Mucosa of descending colon (tissue), 3 donors: ENCODE results near the gene CSNK1G1. TPM values are rescaled to one million over a fixed set of nuclear protein-coding genes. Genes with fewer than 3 reads are reported as not detected.
"Not testable (repeated sequence)": the region's sequence is repeated elsewhere in the genome, so short reads cannot be mapped to it uniquely, and the experiment has no call there.

ENCODE experiments used
- ATAC-seq: fragments of 200-7000 bp; cut with Tn5 transposase; one replicate; pipeline ENCODE4 v1.9.1; 2020; ENCODE audit warnings: mild to moderate bottlenecking, moderate library complexity
- DNase-seq, 3 donors: peaks; one replicate each; pipeline ENCODE4 v3.0.0-alpha.2; 2020
- H3K36me3 ChIP-seq: fragments of 200-600 bp; one replicate; pipeline ENCODE4 v1.8.0; 2021; ENCODE audit warnings: low read depth, mild to moderate bottlenecking
- H3K4me1 ChIP-seq: fragments of 200-600 bp; one replicate; pipeline ENCODE4 v1.8.0; 2021; ENCODE audit warnings: low read depth, mild to moderate bottlenecking
- H3K4me3 ChIP-seq: fragments of 200-600 bp; one replicate; pipeline ENCODE4 v1.8.0; 2021; ENCODE audit warnings: mild to moderate bottlenecking
- H3K9me3 ChIP-seq: fragments of 200-600 bp; one replicate; pipeline ENCODE4 v1.8.0; 2021; ENCODE audit warnings: mild to moderate bottlenecking
- CTCF ChIP-seq: fragments of 200-600 bp; IDR thresholded peaks from one replicate; pipeline ENCODE4 v1.8.0; 2022; ENCODE audit warnings: antibody characterized with exemption, mild to moderate bottlenecking
- intact Hi-C, 2 donors: fragments of 100-400 bp; cut with DNase I in 1 of 2; cut with micrococcal nuclease in 1 of 2; formaldehyde crosslinking; loops; one replicate each; pipeline versions ENCODE4 v1.11.0 to v1.11.1; 2022; cut with DNase I, micrococcal nuclease
- total RNA-seq, 3 donors: library from RNA; stranded (reverse); fragmentation: NEBNext Ultra II Directional in 2 of 3; extraction: Animal tissue kit (Norgen Biotek cat#: 25700) in 2 of 3; gene quantifications; one replicate each; pipeline versions ENCODE4 v1.2.1 to v1.2.4, GENCODE V29; 2021 to 2023
- donor health status: DM: no; HTN: no; CAD: no; lungs with moderate emphysema.
- donor health status: DM: no; HTN: no; CAD: no.
- donor health status: DM: no; HTN: yes; CAD: no.

Gene CSNK1G1
- total RNA-seq, 3 donors from 2014 or later, result 19.1 to 22.3 (median 22.3) TPM

- Histone ChIP-seq H3K4me3 (no peak overlapping the region), H3K9me3 (no peaks in the 10 kb centered on the region), H3K36me3 (no peaks in the 10 kb centered on the region), H3K4me1 (no peaks in the 10 kb centered on the region)
- ATAC-seq (no peak), DNase-seq (no peak)
- no peak for TF ChIP-seq CTCF
- intact Hi-C loops, result no loop called here
These were observed 88.5 kb downstream of the CSNK1G1 start for GRCh38 chr15:64267331-64267973.

- H3K4me1 ChIP-seq, H3K4me3 ChIP-seq, H3K36me3 ChIP-seq, DNase-seq, H3K9me3 ChIP-seq, ATAC-seq, intact Hi-C loops: not testable (repeated sequence)
These were observed 90.8 kb downstream of the CSNK1G1 start for GRCh38 chr15:64265188-64265587.

- ATAC-seq, result no peak
- intact Hi-C loops, result no loop called here
- no peak for TF ChIP-seq CTCF
These were observed 91.5 kb downstream of the CSNK1G1 start for GRCh38 chr15:64264502-64264901.

GRCh38 chr15:64263567-64263966 is 92.4 kb downstream of the CSNK1G1 start:
- intact Hi-C loops, result no loop called here
- Histone ChIP-seq H3K4me1 (no peaks in the 10 kb centered on the region), H3K9me3 (no peaks in the 10 kb centered on the region), H3K36me3 (no peaks in the 10 kb centered on the region), H3K4me3 (no peak overlapping the region)
- no peak for TF ChIP-seq CTCF
- DNase-seq (no peak), ATAC-seq (no peak)

More at GRCh38 chr15:64264502-64264901, 91.5 kb downstream of the CSNK1G1 start:
- DNase-seq, result no peak
- Histone ChIP-seq H3K36me3 (no peaks in the 10 kb centered on the region), H3K4me1 (no peaks in the 10 kb centered on the region), H3K9me3 (no peaks in the 10 kb centered on the region), H3K4me3 (no peak overlapping the region)

- intact Hi-C loops, result no loop called here
- TF ChIP-seq CTCF, result no peak
- Histone ChIP-seq H3K4me1 (no peaks in the 10 kb centered on the region), H3K9me3 (no peaks in the 10 kb centered on the region), H3K36me3 (no peaks in the 10 kb centered on the region), H3K4me3 (no peak overlapping the region)
- DNase-seq (no peak), ATAC-seq (no peak)
These were observed 99.9 kb downstream of the CSNK1G1 start for GRCh38 chr15:64256051-64256450.

GRCh38 chr15:64251658-64252057 is 104.3 kb downstream of the CSNK1G1 start:
- H3K36me3 ChIP-seq, result no peaks in the 10 kb centered on the region
- intact Hi-C loops, result no loop called here
- peaks cover 37% of the 10 kb centered on the region for H3K4me1 ChIP-seq
- DNase-seq, result no peak
- H3K9me3 ChIP-seq, result no peaks in the 10 kb centered on the region
- no peak for ATAC-seq
- TF ChIP-seq CTCF, result no peak
- no peak overlapping the region for H3K4me3 ChIP-seq
